Ovary (tissue), 9 donors: ENCODE results near the gene PAPSS1. TPM values are rescaled to one million over a fixed set of nuclear protein-coding genes. Genes with fewer than 3 reads are reported as not detected.

Source experiments
- DNase-seq, 5 donors: peaks; one replicate each; pipeline ENCODE4 v3.0.0-alpha.2; 2019 to 2020
- H3K27ac ChIP-seq, 2 donors: fragments of 200-600 bp; one replicate each; pipeline versions ENCODE4 v1.5.1 to v1.8.0; 2019 to 2022
- H3K27me3 ChIP-seq: fragments of 200-600 bp; one replicate; pipeline ENCODE4 v1.8.0; 2022
- H3K36me3 ChIP-seq: fragments of 200-600 bp; sonication (generic); one replicate; pipeline ENCODE4 v1.5.1; 2019
- H3K4me1 ChIP-seq: one replicate; pipeline ENCODE4 v1.8.1; 2013; ENCODE audit warnings: mild to moderate bottlenecking, moderate library complexity; ENCODE audit not compliant: insufficient read depth
- H3K4me3 ChIP-seq: fragments of 200-600 bp; sonication (generic); one replicate; pipeline ENCODE4 v1.5.1; 2017
- H3K9me3 ChIP-seq, 2 donors: fragments of 200-600 bp in 1 of 2; sonication (generic) in 1 of 2; one replicate each; pipeline versions ENCODE4 v1.5.1 to v1.8.1; 2013 to 2019; ENCODE audit warnings: mild to moderate bottlenecking in 1 of 2, moderate library complexity in 1 of 2
- CTCF ChIP-seq, 3 donors: fragments of 450-650 bp in 2 of 3; fragments of 200-600 bp in 1 of 3; IDR thresholded peaks; one replicate each; pipeline versions ENCODE4 v1.5.1 to v1.8.0; 2016 to 2022; ENCODE audit warnings: antibody characterized with exemption in 3 of 3, mild to moderate bottlenecking in 1 of 3
- EP300 ChIP-seq: sonication (generic); formaldehyde crosslinking; IDR thresholded peaks from one replicate; pipeline ENCODE4 v1.6.1; 2017; ENCODE audit warnings: antibody characterized with exemption
- POLR2A ChIP-seq: fragments of 450-650 bp; IDR thresholded peaks from one replicate; pipeline ENCODE4 v1.6.1; 2017; ENCODE audit warnings: antibody characterized with exemption, mild to moderate bottlenecking, moderate library complexity
- WGBS, 3 donors: extraction: QIAGEN DNeasy Blood & Tissue Kit in 1 of 3; methylation state at CpG; one replicate each; pipeline versions ENCODE4 v1.1.5 to v1.1.7; 2013 to 2017; 5-methylcytosine and 5-hydroxymethylcytosine counted together
- intact Hi-C, 4 donors: fragments of 100-400 bp; cut with DNase I; formaldehyde crosslinking; loops; one replicate each; pipeline versions ENCODE4 v1.11.0 to v1.15.1; 2022 to 2023
- polyA plus RNA-seq, 2 donors: library from polyadenylated mRNA; stranded (reverse); fragments of 200-250 nt in 1 of 2; fragments of 350-450 nt in 1 of 2; fragmentation: Illumina TruSeq in 1 of 2; extraction: RNeasy Lipid Tissue Mini Kit (QIAGEN cat#74804) in 1 of 2; gene quantifications; one replicate each; pipeline ENCODE4 v1.2.3, GENCODE V29; 2013 to 2014
- total RNA-seq, 7 donors: library from RNA; depleted of rRNA in 2 of 7; stranded (reverse); fragments of >200 nt in 2 of 7; fragmentation: NEBNext Ultra II Directional in 3 of 7; extraction: Animal tissue kit (Norgen Biotek cat#: 25700) in 3 of 7; gene quantifications; one replicate each; pipeline versions ENCODE4 v1.1.0 to v1.2.4, GENCODE V29; 2016 to 2023
- donor health status: DM: no; HTN: no; CAD: no; lungs with moderate emphysema.
- donor health status: DM: no; HTN: no; CAD: no.
- donor health status: Bipolar disorder and iron deficiency.
- donor health status: DM: yes; HTN: yes; CAD: no.
- donor health status: DM: no; HTN: no; CAD: no.
- donor health status: DM: yes; HTN: yes; CAD: no.

Gene PAPSS1
- total and polyA plus RNA-seq, 9 donors, result 19.8 to 50.3 (median 28.0) TPM

DNA sequence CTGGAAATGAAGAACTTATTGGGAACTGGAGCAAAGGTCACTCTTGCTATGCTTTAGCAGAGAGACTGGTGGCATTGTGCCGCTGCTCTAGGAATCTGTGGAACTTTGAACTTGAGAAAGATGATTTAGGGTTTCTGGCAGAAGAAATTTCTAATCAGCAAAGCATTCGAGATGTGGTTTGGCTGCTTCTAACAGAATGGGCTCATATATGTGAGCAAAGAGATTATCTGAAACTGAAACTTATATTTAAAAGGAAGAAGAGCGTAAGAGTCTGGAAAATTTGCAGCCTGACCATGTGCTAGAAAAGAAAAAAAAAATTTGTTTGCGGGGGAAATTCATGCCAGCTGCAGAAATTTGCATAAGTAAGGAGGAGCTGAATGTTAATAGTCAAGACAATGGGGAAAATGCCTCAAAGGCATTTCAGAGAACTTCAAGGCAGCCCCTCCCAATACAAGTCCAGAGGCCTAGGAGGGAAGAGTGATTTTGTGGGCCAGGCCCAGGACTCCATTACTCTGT is 35.9 kb upstream of the PAPSS1 start:
- Histone ChIP-seq H3K27ac (no peak overlapping the region), H3K4me3 (no peak overlapping the region), H3K27me3 (no peaks in the 10 kb centered on the region), H3K9me3 (no peaks in the 10 kb centered on the region), H3K4me1 (no peaks in the 10 kb centered on the region), H3K36me3 (no peaks in the 10 kb centered on the region)
- no peak for TF ChIP-seq EP300
- TF ChIP-seq CTCF (IDR thresholded peaks at IDR 0.05), result no peak
- TF ChIP-seq POLR2A, result no peak
- 33 to 50% (median 37%) methylated on average over 4 of the region's 4 CpGs for WGBS, 3 donors
- DNase-seq, result no peak
- intact Hi-C loops, result loop anchor here in 1 of 4 donors (5.0 kb wide), 1 partner anchor 151 kb away; no protein-coding TSS in a partner anchor

DNA sequence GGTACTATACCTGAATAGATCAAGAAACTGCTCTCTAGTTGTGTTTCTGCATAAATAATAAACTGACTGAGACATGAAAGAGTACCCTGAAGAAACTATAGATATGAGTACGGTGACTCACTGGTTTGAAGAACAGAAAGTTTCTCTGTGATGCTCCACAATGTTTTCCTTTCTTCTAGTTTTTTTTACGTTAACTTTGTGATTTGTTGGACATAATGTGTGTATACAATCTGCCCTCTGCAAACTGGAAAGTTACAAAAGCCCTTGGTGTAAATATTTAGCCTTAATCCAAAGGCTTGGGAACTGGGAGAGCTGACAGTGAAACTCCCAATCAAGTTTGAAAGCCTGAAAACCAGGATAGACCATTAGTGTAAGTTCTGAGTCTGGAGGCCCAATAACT is 31.6 kb upstream of the PAPSS1 start:
- TF ChIP-seq EP300 (no peak), POLR2A (no peak), CTCF (IDR thresholded peaks at IDR 0.05) (no peak)
- WGBS, 3 donors, result 43 to 58% (median 50%) methylated on average over 2 of the region's 2 CpGs
- DNase-seq, result no peak
- intact Hi-C loops, result loop anchor here in 2 of 4 donors (5.0 kb wide), 1 partner anchor 156 kb away; no protein-coding TSS in a partner anchor
- no peaks in the 10 kb centered on the region for H3K36me3 ChIP-seq
- no peaks in the 10 kb centered on the region for H3K27me3 ChIP-seq
- no peak overlapping the region for H3K27ac ChIP-seq
- H3K9me3 ChIP-seq, result no peaks in the 10 kb centered on the region
- no peaks in the 10 kb centered on the region for H3K4me1 ChIP-seq
- no peak overlapping the region for H3K4me3 ChIP-seq

GRCh38 chr4:107747748-107748486 is 27.9 kb upstream of the PAPSS1 start:
- DNase-seq, result no peak
- no peak overlapping the region for H3K4me3 ChIP-seq
- intact Hi-C loops, result no loop called here
- no peaks in the 10 kb centered on the region for H3K4me1 ChIP-seq
- no peaks in the 10 kb centered on the region for H3K36me3 ChIP-seq
- WGBS, 3 donors, result 75 to 82% (median 75%) methylated on average over 5 of the region's 5 CpGs
- no peaks in the 10 kb centered on the region for H3K9me3 ChIP-seq
- H3K27ac ChIP-seq, result no peak overlapping the region
- TF ChIP-seq EP300 (no peak), POLR2A (no peak), CTCF (IDR thresholded peaks at IDR 0.05) (no peak)
- H3K27me3 ChIP-seq, result no peaks in the 10 kb centered on the region

DNA sequence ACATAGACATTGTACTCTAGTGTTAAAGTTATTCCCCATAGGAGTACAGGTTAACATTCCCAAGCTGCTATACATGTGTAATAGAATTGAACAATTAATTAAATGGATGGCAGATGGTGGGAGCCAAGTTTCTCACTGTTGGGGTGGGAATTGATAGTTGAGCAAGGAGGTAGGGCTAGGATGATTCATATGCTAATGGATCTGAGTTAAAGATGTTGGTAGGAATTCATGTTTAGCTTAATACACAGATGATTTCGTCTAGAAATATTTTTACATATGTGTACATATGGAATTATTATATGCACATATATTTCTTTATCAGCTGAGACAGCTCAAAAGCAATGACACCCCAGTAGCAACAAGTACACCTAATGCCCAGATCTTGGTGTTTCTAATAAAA is 26.1 kb upstream of the PAPSS1 start:
- H3K27me3 ChIP-seq, result no peaks in the 10 kb centered on the region
- no peaks in the 10 kb centered on the region for H3K9me3 ChIP-seq
- H3K4me1 ChIP-seq, result peaks cover 2% of the 10 kb centered on the region
- no peaks in the 10 kb centered on the region for H3K36me3 ChIP-seq
- H3K4me3 ChIP-seq, result no peak overlapping the region
- intact Hi-C loops, result no loop called here
- no peak for TF ChIP-seq EP300
- no peak for TF ChIP-seq CTCF (IDR thresholded peaks at IDR 0.05)
- no peak for TF ChIP-seq POLR2A
- 86 to 96% (median 88%) methylated on average over 1 of the region's 1 CpG for WGBS, 3 donors
- H3K27ac ChIP-seq, result no peak overlapping the region
- no peak for DNase-seq
